HG02642 (cell line): ENCODE data around the gene FAM228A.

Source experiments
- ATAC-seq: cut with Tn5 transposase; IDR thresholded peaks from one replicate; pipeline ENCODE4 v1.9.1; 2021; ENCODE audit warnings: mild to moderate bottlenecking; ENCODE audit not compliant: unreplicated experiment, poor library complexity

The FAM228A gene

GRCh38 chr2:24221343-24222050 lies 46.6 kb downstream of the FAM228A start:
- no peak for ATAC-seq

- no peak for ATAC-seq
Observed at GRCh38 chr2:24222946-24223345, 48.1 kb downstream of the FAM228A start.

- ATAC-seq, result no peak
Observed at GRCh38 chr2:24225499-24226242, 50.8 kb downstream of the FAM228A start.

- ATAC-seq, result no peak
Observed at GRCh38 chr2:24228470-24228869, 53.6 kb downstream of the FAM228A start.

GRCh38 chr2:24231461-24231881 lies 56.6 kb downstream of the FAM228A start:
- ATAC-seq, result no peak

- ATAC-seq, result no peak
Observed at GRCh38 chr2:24233321-24233720, 58.5 kb downstream of the FAM228A start.

- ATAC-seq, result no peak
Observed at GRCh38 chr2:24237313-24237712, 62.5 kb downstream of the FAM228A start.

- ATAC-seq, result no peak
Observed at GRCh38 chr2:24238158-24238557, 63.3 kb downstream of the FAM228A start.

GRCh38 chr2:24239553-24239952 lies 64.7 kb downstream of the FAM228A start:
- no peak for ATAC-seq
